ENCODE measurements around the gene EFNB2.

DNA sequence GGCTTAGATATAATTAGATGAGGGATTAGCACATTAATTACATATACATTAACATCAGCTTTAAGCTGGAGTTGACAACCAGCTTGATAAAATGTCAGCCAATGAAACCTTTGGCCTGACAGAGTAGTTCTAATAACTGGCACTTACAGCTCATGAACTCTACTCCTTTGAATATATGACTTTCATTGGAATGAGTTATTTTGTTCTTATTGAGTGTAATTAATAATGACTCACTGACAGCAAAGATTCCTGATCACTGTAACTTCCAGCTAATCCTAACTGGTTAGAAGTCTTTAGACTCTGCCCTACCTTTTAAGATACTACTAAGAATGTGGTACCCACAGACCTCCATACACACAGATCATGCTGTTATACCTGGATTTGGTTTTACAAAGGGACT lies 41.0 kb downstream of the EFNB2 start:
- TF ChIP-seq, protein P1, sequence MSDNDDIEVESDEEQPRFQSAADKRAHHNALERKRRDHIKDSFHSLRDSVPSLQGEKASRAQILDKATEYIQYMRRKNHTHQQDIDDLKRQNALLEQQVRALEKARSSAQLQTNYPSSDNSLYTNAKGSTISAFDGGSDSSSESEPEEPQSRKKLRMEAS (IDR thresholded peaks at IDR 0.05; ENCODE audit: low read depth, low read length) = no peak
- TF ChIP-seq, protein P2, sequence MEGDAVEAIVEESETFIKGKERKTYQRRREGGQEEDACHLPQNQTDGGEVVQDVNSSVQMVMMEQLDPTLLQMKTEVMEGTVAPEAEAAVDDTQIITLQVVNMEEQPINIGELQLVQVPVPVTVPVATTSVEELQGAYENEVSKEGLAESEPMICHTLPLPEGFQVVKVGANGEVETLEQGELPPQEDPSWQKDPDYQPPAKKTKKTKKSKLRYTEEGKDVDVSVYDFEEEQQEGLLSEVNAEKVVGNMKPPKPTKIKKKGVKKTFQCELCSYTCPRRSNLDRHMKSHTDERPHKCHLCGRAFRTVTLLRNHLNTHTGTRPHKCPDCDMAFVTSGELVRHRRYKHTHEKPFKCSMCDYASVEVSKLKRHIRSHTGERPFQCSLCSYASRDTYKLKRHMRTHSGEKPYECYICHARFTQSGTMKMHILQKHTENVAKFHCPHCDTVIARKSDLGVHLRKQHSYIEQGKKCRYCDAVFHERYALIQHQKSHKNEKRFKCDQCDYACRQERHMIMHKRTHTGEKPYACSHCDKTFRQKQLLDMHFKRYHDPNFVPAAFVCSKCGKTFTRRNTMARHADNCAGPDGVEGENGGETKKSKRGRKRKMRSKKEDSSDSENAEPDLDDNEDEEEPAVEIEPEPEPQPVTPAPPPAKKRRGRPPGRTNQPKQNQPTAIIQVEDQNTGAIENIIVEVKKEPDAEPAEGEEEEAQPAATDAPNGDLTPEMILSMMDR (IDR thresholded peaks at IDR 0.05; ENCODE audit: low read depth, low read length) = no peak

All from NB4 (cell line).